Measurements from ENCODE around the gene OR56A1.
"Not testable (repeated sequence)": the region's sequence is repeated elsewhere in the genome, so short reads cannot be mapped to it uniquely, and the experiment has no call there.

OR56A1 gene

GRCh38 chr11:6030708-6031405, at the start of gene OR56A1:
Gene OR56A1 (minus strand): TSS chr11:6030758. CDS start chr11:6027692, 3,066 bp downstream.
- DNase-seq (ENCODE audit: low read depth in 2 of 2), result no peak

- no peak for DNase-seq (ENCODE audit: low read depth in 2 of 2)
Measured at GRCh38 chr11:6079463-6079862, 48.9 kb upstream of the OR56A1 start.

GRCh38 chr11:6077723-6078122, 47.2 kb upstream of the OR56A1 start:
- no peak for DNase-seq (ENCODE audit: low read depth in 2 of 2)

- not testable (repeated sequence) for DNase-seq (ENCODE audit: low read depth in 2 of 2)
Measured at GRCh38 chr11:6076443-6076842, 45.9 kb upstream of the OR56A1 start.

- no peak for DNase-seq (ENCODE audit: low read depth in 2 of 2)
Measured at GRCh38 chr11:6067502-6067901, 36.9 kb upstream of the OR56A1 start.

GRCh38 chr11:6062691-6063358, 32.3 kb upstream of the OR56A1 start:
- DNase-seq (ENCODE audit: low read depth in 2 of 2), result no peak

- no peak for DNase-seq (ENCODE audit: low read depth in 2 of 2)
Measured at GRCh38 chr11:6061475-6061874, 30.9 kb upstream of the OR56A1 start.

- no peak for DNase-seq (ENCODE audit: low read depth in 2 of 2)
Measured at GRCh38 chr11:6057452-6057851, 26.9 kb upstream of the OR56A1 start.

GRCh38 chr11:6055569-6055968, 25.0 kb upstream of the OR56A1 start:
- DNase-seq (ENCODE audit: low read depth in 2 of 2), result no peak

- no peak for DNase-seq (ENCODE audit: low read depth in 2 of 2)
Measured at GRCh38 chr11:6052374-6052773, 21.8 kb upstream of the OR56A1 start.

- DNase-seq (ENCODE audit: low read depth in 2 of 2), result no peak
Measured at GRCh38 chr11:6040874-6041273, 10.3 kb upstream of the OR56A1 start.

GRCh38 chr11:6027501-6027900, 3.1 kb downstream of the OR56A1 start:
- no peak for DNase-seq (ENCODE audit: low read depth in 2 of 2)

- DNase-seq (ENCODE audit: low read depth in 2 of 2), result no peak
Measured at GRCh38 chr11:6025056-6025455, 5.5 kb downstream of the OR56A1 start.

- DNase-seq (ENCODE audit: low read depth in 2 of 2), result no peak
Measured at GRCh38 chr11:6022956-6023355, 7.6 kb downstream of the OR56A1 start.

- DNase-seq (ENCODE audit: low read depth in 2 of 2), result no peak
Measured at GRCh38 chr11:6013042-6013441, 17.5 kb downstream of the OR56A1 start.

- DNase-seq (ENCODE audit: low read depth in 2 of 2), result no peak
Measured at GRCh38 chr11:6012035-6012668, 18.4 kb downstream of the OR56A1 start.

- DNase-seq (ENCODE audit: low read depth in 2 of 2), result no peak
Measured at GRCh38 chr11:6006846-6007245, 23.7 kb downstream of the OR56A1 start, which contains the start of gene OR56A4. Gene OR56A4 (minus strand): TSS chr11:6006946. CDS start chr11:6002992, 3,954 bp downstream.

GRCh38 chr11:6006395-6006794, 24.2 kb downstream of the OR56A1 start:
- no peak for DNase-seq (ENCODE audit: low read depth in 2 of 2)

GRCh38 chr11:6002202-6002699, 28.3 kb downstream of the OR56A1 start:
- no peak for DNase-seq (ENCODE audit: low read depth in 2 of 2)

- no peak for DNase-seq (ENCODE audit: low read depth in 2 of 2)
Measured at GRCh38 chr11:5994791-5995190, 35.8 kb downstream of the OR56A1 start.

GRCh38 chr11:5992604-5993251, 37.8 kb downstream of the OR56A1 start:
- DNase-seq (ENCODE audit: low read depth in 2 of 2), result no peak

- no peak for DNase-seq (ENCODE audit: low read depth in 2 of 2)
Measured at GRCh38 chr11:5992150-5992549, 38.4 kb downstream of the OR56A1 start.
